HL-60 (cell line): ENCODE results near the gene NHLRC3.

ENCODE experiments used
- CTCF ChIP-seq: IDR thresholded peaks from one replicate; pipeline ENCODE4 v1.5.1; 2011; ENCODE audit warnings: low read length, control low read depth, inconsistent platforms; ENCODE audit not compliant: insufficient read depth
- POLR2AphosphoS5 ChIP-seq: IDR thresholded peaks from 2 replicates; pipeline ENCODE4 v1.6.1; 2012; ENCODE audit warnings: low read depth

- TF ChIP-seq CTCF (no peak), POLR2AphosphoS5 (no peak)
Observed at GRCh38 chr13:39054112-39054511, 15.9 kb downstream of the NHLRC3 start.
